ENCODE results near the gene DOCK2. TPM values are rescaled to one million over a fixed set of nuclear protein-coding genes. Genes with fewer than 3 reads are reported as not detected.
"Not testable (repeated sequence)": the region's sequence is repeated elsewhere in the genome, so short reads cannot be mapped to it uniquely, and the experiment has no call there.

Gene DOCK2
- total RNA-seq, 1 experiment from 2014 or later: 0.20 TPM

DNA sequence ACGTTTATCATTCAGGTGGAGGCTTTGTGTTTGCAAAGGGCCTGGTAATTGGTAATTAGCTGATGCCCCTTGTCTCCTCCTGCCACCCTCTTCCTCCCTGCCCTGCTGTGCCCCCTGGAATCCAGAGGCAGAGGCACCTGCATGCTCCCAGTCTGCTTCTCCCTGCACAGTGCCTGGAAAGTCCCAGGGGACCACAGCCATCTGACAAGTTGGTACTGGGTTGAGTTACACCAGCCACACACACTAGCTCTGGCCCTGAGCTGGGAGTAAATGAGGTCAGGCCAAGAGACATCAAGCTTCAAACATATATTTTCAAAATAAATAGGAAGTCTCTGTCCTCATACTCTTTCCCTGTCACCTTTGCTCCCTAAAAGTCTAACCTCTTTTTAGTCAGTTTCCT, 286.9 kb downstream of the DOCK2 start:
- Histone ChIP-seq H3K27me3 (0 out of 2 replicates have a peak, but pooled peaks cover 2% of the 10 kb centered on the region), H3K36me3 (no peaks in the 10 kb centered on the region), H3K27ac (no peak overlapping the region), H3K4me3 (no peak overlapping the region), H3K4me1 (no peaks in the 10 kb centered on the region), H3K9me3 (replicated peaks) (no peaks in the 10 kb centered on the region)
- no peak for DNase-seq

DNA sequence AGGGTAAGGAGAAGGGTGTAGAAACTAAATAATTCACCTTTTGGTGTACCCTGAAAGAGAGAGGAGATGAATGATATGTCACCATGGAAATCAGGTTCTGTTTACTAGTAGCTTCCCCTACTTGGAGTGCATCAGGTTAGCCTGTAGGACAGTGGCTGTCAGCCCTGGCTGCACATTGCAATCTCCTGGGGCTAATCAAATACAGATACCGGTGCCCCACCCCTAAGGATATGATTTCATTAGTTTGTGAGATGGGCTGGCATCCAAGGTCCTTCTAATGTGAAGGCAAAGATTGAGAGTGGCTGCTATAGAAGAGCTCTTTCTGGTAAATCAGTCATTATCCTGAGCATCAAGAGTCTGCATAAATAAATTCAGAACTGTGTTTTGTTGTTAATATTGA, 296.1 kb downstream of the DOCK2 start:
- DNase-seq: no peak
- Histone ChIP-seq H3K27ac (no peak overlapping the region), H3K4me1 (no peaks in the 10 kb centered on the region), H3K27me3 (peaks cover 1% of the 10 kb centered on the region; the same call in 1 of the 2 replicates), H3K9me3 (replicated peaks) (no peaks in the 10 kb centered on the region), H3K4me3 (no peak overlapping the region), H3K36me3 (no peaks in the 10 kb centered on the region)

DNA sequence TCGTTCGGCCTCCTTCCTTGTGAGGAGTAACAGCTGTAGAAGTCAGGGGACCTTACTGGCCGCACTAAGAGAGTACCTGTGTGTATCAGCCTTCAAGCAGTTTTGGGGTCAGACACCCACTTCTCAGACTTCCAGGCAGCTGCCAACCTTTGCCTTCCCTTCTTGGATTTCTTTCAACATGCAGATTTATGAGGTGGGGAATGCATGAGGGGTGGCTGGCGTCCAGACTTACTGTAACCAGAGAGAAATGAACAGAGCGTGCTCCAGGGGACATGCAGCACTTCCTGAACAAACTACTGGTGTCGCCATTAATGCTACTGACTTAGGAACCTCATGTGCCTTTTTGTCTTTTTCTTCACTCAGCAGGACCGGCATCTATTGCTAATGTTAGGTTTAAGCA, 296.5 kb downstream of the DOCK2 start:
- Histone ChIP-seq H3K9me3 (replicated peaks) (no peaks in the 10 kb centered on the region), H3K4me3 (no peak overlapping the region), H3K27me3 (no peaks in the 10 kb centered on the region; the same call in 1 of the 2 replicates), H3K27ac (no peak overlapping the region), H3K36me3 (no peaks in the 10 kb centered on the region), H3K4me1 (no peaks in the 10 kb centered on the region)
- no peak for DNase-seq

DNA sequence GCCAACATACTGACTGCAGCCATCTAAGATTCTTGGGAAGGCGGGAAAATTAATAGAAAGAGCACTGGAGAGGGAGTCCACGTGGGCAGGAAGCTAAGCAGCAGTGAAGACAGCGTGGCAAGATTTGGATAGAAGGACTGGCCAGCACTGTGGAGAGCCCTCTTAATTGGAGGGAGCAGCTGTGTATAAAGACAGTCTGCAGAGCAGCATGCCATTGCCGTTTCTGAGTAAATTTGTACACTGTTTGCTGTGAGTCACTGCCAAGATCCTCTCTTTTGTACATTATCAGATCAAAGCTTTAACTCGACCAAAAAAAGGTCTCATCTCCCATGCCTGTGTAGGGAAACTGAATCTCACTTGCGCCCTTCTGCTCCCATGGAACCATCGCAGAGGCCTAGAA, 297.9 kb downstream of the DOCK2 start:
- no peaks in the 10 kb centered on the region for H3K4me1 ChIP-seq
- DNase-seq: no peak
- no peak overlapping the region for H3K27ac ChIP-seq
- H3K36me3 ChIP-seq: no peaks in the 10 kb centered on the region
- no peaks in the 10 kb centered on the region for H3K9me3 ChIP-seq (replicated peaks)
- H3K4me3 ChIP-seq: no peak overlapping the region
- H3K27me3 ChIP-seq: no peaks in the 10 kb centered on the region; the same call in 1 of the 2 replicates

DNA sequence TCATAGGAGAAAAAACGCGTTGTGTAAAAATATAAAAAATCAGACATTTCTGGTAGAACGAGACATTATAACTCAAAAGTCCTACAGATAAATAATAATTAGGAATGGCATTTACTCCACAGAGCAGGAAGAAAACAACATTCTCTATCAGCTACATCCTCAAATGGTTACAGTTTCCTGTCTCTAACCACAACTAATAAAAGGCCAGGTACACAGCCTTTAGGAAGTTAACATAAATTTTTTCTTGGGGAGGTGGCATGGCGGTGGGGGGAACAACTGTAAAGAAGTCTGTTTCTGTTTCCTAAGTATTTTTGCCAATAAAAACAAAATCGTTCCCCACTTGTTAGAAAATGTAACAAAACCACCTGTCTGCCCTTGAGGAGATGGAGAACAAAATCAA, 298.7 kb downstream of the DOCK2 start:
- Histone ChIP-seq H3K4me1 (no peaks in the 10 kb centered on the region), H3K36me3 (no peaks in the 10 kb centered on the region), H3K4me3 (no peak overlapping the region), H3K9me3 (replicated peaks) (no peaks in the 10 kb centered on the region), H3K27me3 (no peaks in the 10 kb centered on the region; the same call in 1 of the 2 replicates), H3K27ac (no peak overlapping the region)
- no peak for DNase-seq

DNA sequence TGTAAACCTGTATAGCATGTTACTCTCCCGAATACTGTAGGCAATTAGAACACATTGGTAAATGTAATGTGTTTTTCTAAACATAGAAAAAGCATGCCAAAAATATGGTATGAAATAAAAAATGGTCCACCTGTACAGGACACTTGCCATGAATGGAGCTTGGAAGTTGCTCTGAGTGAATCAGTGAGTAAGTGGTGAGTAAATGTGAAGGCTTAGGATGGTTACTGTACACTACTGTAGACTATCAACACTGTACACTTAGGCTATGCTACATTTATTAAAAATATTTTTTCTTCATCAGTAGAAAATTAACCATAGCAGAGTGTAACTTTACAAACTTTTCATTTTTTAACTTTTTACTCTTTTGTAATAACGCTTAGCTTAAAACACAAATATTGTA, 301.4 kb downstream of the DOCK2 start:
- Histone ChIP-seq H3K36me3 (no peaks in the 10 kb centered on the region), H3K27ac (no peak overlapping the region), H3K9me3 (replicated peaks) (no peaks in the 10 kb centered on the region), H3K4me3 (no peak overlapping the region), H3K4me1 (no peaks in the 10 kb centered on the region), H3K27me3 (no peaks in the 10 kb centered on the region; the same call in 1 of the 2 replicates)
- no peak for DNase-seq

DNA sequence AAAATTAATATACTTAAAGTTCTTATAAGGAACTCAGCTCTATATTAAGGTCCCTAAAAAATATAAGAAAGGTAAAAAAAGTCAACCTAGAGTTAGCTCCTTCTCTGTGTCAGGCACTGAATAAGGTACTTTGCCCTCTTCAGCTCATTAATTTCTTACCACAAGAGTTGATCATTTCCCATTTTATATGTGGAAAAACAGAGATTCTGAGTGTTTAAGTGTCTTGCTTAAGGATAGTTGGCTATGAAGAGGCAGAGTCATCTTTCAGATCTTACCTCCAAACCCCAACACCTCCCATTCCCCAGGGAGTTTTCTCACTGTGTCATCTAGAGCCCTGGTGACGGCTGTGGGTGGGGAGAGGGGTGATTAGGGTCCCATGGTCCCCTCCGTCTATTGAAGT, 302.7 kb downstream of the DOCK2 start:
- Histone ChIP-seq H3K27me3 (no peaks in the 10 kb centered on the region; the same call in 1 of the 2 replicates), H3K4me1 (no peaks in the 10 kb centered on the region), H3K4me3 (no peak overlapping the region), H3K27ac (no peak overlapping the region), H3K36me3 (no peaks in the 10 kb centered on the region), H3K9me3 (replicated peaks) (no peaks in the 10 kb centered on the region)
- DNase-seq: no peak

DNA sequence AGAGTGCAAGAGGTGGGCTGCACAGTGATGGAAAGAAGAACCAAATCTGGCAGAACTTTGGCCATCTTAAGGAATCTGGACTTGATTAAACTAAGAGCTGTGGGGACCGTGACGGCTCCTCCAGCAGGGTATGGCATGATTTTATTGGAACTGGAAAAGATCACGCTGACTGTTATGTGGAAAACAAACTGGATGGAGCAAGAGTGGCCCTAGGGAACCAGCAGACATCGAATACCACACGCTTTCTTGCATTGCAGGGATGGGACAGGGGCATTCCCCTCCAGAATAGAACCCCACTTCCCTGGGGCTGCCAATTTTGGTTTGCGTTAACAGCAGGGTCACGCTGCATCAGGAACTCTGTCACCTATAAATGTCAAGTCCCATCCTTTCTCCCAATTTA, 304.5 kb downstream of the DOCK2 start:
- Histone ChIP-seq H3K4me1 (no peaks in the 10 kb centered on the region), H3K27me3 (no peaks in the 10 kb centered on the region), H3K9me3 (replicated peaks) (no peaks in the 10 kb centered on the region), H3K36me3 (no peaks in the 10 kb centered on the region), H3K27ac (no peak overlapping the region), H3K4me3 (no peak overlapping the region)
- no peak for DNase-seq

DNA sequence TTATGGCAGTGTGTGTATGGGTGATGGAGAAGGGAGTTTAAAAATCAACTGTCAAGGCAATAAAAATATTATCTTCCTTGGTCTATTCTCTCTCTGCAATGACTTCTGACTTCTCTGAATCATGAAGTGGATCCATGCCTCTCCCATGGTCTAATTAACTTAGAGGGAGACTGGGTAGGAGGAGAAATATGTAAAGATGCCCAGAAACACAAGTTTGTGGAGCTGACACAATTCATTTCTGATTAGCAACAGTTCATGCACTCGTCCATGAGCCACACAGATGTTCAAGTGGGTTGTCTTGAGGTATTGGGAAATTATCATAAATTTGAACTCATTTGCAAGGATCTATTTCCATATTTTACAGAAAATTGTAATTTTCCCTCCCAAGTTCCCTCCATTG, 305.1 kb downstream of the DOCK2 start:
- H3K4me3 ChIP-seq: no peak overlapping the region
- no peak for DNase-seq

DNA sequence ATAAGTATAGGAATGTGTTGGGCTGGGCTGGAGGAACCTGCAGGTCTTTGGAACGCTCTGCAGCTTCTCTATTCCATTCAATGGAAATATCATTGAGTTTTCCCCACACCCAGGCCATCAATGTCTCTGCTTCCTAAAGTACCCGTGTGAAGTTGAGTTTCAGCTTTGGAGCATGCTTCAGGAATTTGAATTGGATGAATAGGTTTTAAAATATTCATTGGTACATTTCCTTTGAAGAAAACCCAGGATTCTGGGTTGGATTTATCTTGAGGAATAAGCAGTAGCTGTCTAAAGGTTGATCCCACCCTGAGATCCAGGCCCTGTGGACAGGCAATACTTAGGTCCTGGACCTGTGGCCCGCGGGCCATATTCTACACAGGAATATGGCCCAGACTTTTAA, 306.0 kb downstream of the DOCK2 start:
- no peak for DNase-seq

More for the DNA sequence above, 305.1 kb downstream of the DOCK2 start:
- Histone ChIP-seq H3K4me1 (no peaks in the 10 kb centered on the region), H3K36me3 (no peaks in the 10 kb centered on the region), H3K27me3 (no peaks in the 10 kb centered on the region), H3K27ac (no peak overlapping the region), H3K9me3 (replicated peaks) (no peaks in the 10 kb centered on the region)

DNA sequence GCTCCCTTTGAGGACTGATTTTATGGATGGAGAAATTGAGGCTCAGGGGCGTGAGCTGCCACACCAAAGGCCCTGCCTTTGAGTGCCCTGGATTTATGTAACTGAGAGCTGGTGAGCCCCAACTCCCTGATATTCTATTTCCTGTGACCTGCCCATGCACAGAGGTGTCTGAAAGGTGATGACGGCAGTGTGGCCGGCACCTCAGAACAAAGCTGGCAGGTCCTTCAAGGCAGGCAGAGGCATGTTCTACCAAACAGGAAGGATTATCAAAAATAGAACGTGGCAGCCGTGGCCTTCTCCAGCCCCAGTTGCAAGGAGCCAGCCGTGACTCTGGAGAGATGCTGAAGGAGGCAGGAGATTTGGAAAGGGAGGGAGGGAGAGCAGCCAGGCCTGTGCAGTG, 307.0 kb downstream of the DOCK2 start:
- DNase-seq: no peak
- no peaks in the 10 kb centered on the region for H3K36me3 ChIP-seq
- no peak overlapping the region for H3K4me3 ChIP-seq
- H3K27ac ChIP-seq: no peak overlapping the region
- H3K27me3 ChIP-seq: no peaks in the 10 kb centered on the region
- H3K9me3 ChIP-seq (replicated peaks): no peaks in the 10 kb centered on the region
- H3K4me1 ChIP-seq: no peaks in the 10 kb centered on the region

More for the DNA sequence above, 306.0 kb downstream of the DOCK2 start:
- no peaks in the 10 kb centered on the region for H3K27me3 ChIP-seq
- H3K9me3 ChIP-seq (replicated peaks): no peaks in the 10 kb centered on the region
- no peak overlapping the region for H3K4me3 ChIP-seq
- no peak overlapping the region for H3K27ac ChIP-seq
- no peaks in the 10 kb centered on the region for H3K4me1 ChIP-seq
- no peaks in the 10 kb centered on the region for H3K36me3 ChIP-seq

DNA sequence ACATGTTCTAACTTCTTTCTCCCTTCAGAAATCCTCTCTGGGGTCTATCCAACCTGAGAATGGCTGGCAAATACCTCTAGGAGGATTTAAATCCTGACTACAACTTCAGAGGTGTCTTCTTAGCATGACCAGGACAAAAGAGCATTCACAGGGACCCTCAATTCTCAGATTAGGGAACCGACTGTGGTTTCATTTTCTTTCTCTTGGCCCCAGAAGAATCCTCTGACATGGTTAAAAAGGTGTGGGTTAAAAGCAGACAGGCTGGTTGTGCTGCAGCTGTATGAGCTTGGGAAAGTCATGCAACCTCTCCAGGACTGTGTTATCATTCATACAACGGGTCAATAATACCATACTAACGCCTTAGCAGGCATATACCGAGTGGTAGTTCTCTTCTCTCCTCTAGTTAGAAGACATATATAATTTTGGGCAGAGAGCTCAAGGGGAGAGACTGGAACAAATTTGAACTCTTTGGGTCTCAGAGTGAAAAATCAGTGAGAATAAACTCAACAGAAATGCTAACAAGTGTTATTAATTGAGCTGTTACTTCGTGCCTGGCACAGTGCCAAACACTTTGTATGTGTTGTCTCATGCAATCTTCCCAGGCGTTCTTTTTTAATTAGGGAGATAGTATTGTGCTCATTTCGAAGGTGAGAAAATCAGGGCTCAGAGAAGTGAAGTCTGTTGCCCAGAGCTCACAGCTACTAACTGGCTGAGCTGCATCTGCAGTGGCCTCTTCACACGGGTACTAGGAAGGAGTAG, 308.0 kb downstream of the DOCK2 start:
- Histone ChIP-seq H3K36me3 (no peaks in the 10 kb centered on the region), H3K27ac (no peak overlapping the region), H3K4me3 (no peak overlapping the region), H3K4me1 (no peaks in the 10 kb centered on the region), H3K9me3 (replicated peaks) (no peaks in the 10 kb centered on the region), H3K27me3 (no peaks in the 10 kb centered on the region)
- no peak for DNase-seq

DNA sequence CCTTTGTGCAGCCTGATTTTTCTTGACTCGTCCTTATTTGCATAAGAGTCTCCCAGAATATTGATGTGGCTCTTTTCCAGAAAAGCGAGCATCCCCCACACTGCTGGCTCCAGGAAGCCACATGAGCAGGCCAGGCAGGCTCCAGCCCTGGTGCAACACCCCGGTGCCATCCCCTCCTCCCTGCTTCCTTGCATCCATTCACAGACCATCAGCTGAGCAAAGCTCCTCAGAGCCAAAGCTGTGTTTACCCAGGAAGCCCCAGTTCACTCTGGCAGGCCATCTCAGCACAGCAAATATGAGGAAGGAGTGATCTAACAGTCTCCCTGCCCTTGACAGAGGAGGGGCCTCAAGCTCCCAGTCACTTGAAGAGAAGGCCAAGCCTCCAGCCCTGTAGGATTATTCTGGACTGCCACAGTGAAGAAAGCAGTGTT, 308.8 kb downstream of the DOCK2 start:
- no peak overlapping the region for H3K27ac ChIP-seq
- H3K27me3 ChIP-seq: no peaks in the 10 kb centered on the region
- no peaks in the 10 kb centered on the region for H3K36me3 ChIP-seq
- H3K4me1 ChIP-seq: no peaks in the 10 kb centered on the region
- no peak for DNase-seq
- no peaks in the 10 kb centered on the region for H3K9me3 ChIP-seq (replicated peaks)
- no peak overlapping the region for H3K4me3 ChIP-seq

DNA sequence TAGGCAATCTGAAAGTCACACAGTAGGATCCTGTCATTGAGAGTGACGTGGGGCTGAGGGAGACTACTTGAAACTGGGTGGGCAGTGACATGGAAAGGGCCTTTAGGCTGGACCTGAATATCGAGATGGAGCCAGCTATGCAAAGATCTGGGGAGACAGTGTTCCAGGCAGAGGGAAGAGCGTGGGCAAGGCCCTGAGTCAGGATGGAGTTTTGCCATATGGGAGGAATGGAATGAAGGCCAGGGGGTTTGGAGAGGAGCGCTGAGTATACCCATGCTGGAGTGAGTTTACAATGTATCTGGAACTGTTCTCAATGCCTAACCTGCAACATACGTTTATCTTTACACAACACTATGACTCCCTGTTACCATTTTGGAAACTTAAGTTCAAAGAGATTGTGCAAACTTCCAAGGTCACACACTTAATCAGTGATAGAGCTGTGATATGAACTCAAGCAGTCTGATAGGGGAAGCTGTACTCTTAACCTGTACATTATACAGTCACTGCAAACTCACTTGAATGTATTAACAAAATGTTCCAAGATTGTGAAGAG, 309.7 kb downstream of the DOCK2 start:
- H3K9me3 ChIP-seq (replicated peaks): no peaks in the 10 kb centered on the region
- H3K27me3 ChIP-seq: no peaks in the 10 kb centered on the region
- no peak overlapping the region for H3K4me3 ChIP-seq
- H3K36me3 ChIP-seq: no peaks in the 10 kb centered on the region
- DNase-seq: no peak
- no peaks in the 10 kb centered on the region for H3K4me1 ChIP-seq
- no peak overlapping the region for H3K27ac ChIP-seq

DNA sequence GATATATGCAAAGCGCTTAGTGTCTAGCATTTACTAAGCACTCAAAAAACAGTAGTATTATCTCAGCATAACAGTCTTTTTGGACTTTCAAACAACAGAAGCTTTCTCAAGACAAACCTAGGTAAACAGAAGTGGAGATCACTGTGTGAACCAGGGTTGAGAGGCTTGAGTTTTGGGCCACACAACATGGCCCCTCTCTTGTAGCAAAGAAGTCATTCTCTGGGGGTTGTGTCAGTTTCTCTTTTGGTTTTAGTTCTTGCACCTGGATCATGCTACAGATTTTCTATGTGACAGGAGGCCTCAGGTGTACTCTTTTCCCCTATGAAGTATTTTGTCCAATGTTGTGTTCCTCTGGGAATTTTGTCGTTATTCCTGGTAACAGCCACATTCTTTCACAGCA, 313.3 kb downstream of the DOCK2 start:
- no peaks in the 10 kb centered on the region for H3K4me1 ChIP-seq
- H3K27ac ChIP-seq: no peak overlapping the region
- H3K4me3 ChIP-seq: no peak overlapping the region
- no peaks in the 10 kb centered on the region for H3K27me3 ChIP-seq
- DNase-seq: no peak
- H3K36me3 ChIP-seq: no peaks in the 10 kb centered on the region
- no peaks in the 10 kb centered on the region for H3K9me3 ChIP-seq (replicated peaks)

DNA sequence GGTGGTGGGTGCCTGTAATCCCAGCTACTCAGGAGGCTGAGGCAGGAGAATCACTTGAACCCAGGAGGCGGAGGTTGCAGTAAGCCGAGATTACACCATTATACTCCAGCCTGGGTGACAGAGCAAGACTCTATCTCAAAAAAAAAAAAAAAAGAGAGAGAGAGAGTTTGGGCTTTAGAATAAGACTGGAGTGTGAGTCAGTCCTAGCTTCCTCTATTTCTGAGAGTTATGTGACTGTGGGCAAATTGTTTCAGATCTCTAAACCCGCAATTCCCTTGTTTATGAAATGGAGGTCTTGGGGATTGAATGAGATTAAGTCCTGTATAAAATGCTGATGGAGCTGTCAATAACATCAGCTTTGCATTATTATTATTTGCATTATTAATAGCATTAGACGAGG, 316.1 kb downstream of the DOCK2 start:
- not testable (repeated sequence) for H3K4me3 ChIP-seq; H3K9me3 ChIP-seq (replicated peaks); H3K36me3 ChIP-seq; DNase-seq; H3K27ac ChIP-seq; H3K27me3 ChIP-seq; H3K4me1 ChIP-seq

Measured in SJCRH30 (cell line).